Choroid plexus epithelial cell (primary cell): ENCODE measurements around the gene MYADM.

ENCODE experiments used
- DNase-seq: peaks from one replicate; pipeline ENCODE4 v3.0.0-alpha.2; 2010; ENCODE audit warnings: low read depth
- H3K4me3 ChIP-seq: 2 replicates; pipeline ENCODE4 v1.5.1; 2011; ENCODE audit warnings: low read depth, mild to moderate bottlenecking, control low read depth, low read length, moderate library complexity
- CTCF ChIP-seq: conservative IDR thresholded peaks from 2 replicates; pipeline ENCODE4 v1.5.1; 2011; ENCODE audit warnings: low read depth, mild to moderate bottlenecking, control low read depth, inconsistent platforms, low read length, moderate library complexity

Gene MYADM

GRCh38 chr19:53908106-53908934 is 40.6 kb downstream of the MYADM start:
- DNase-seq = peak; percentile 47
- no peak overlapping the region for H3K4me3 ChIP-seq
- no peak for TF ChIP-seq CTCF

- no peak for TF ChIP-seq CTCF
- H3K4me3 ChIP-seq = no peak within 1 kb of the TSS
- DNase-seq = no peak
These were observed 41.3 kb downstream of the MYADM start, which contains the start of gene CACNG7 for GRCh38 chr19:53908935-53909415. CACNG7 (plus strand) TSS chr19:53909278; CDS start chr19:53912832, 3,554 bp downstream.

GRCh38 chr19:53909471-53910169 is 41.9 kb downstream of the MYADM start:
- no peak overlapping the region for H3K4me3 ChIP-seq
- no peak for TF ChIP-seq CTCF

GRCh38 chr19:53910170-53910518 is 42.5 kb downstream of the MYADM start:
- H3K4me3 ChIP-seq = no peak overlapping the region
- DNase-seq = no peak
- TF ChIP-seq CTCF = no peak

More at GRCh38 chr19:53909471-53910169, 41.9 kb downstream of the MYADM start:
- no peak for DNase-seq

GRCh38 chr19:53912653-53913052 is 45.0 kb downstream of the MYADM start:
- peak; percentile 37 for TF ChIP-seq CTCF
- no peak overlapping the region for H3K4me3 ChIP-seq
- no peak for DNase-seq

- no peak for DNase-seq
- no peak overlapping the region for H3K4me3 ChIP-seq
- no peak for TF ChIP-seq CTCF
These were observed 47.3 kb downstream of the MYADM start for GRCh38 chr19:53915000-53915399.
